Effector memory CD8-positive, alpha-beta T cell (primary cell): ENCODE measurements around the gene PPP2R2D.
"Not testable (repeated sequence)": the region's sequence is repeated elsewhere in the genome, so short reads cannot be mapped to it uniquely, and the experiment has no call there.

Source experiments
- ATAC-seq: fragments of 150-1000 bp; cut with Tn5 transposase; replicated peaks from 2 replicates; pipeline ENCODE4 v1.10.0; 2021; ENCODE audit warnings: mild to moderate bottlenecking, moderate library complexity
- DNase-seq, 3 experiments: peaks; one replicate each; pipeline ENCODE4 v3.0.0; 2021
- H3K27ac Mint-ChIP-seq, 2 donors: one replicate each; pipeline ENCODE4 v1.8.0; 2022; ENCODE audit warnings: mild to moderate bottlenecking in 2 of 2, mixed read lengths in 2 of 2, moderate library complexity in 2 of 2
- H3K27me3 Mint-ChIP-seq, 2 donors: one replicate each; pipeline ENCODE4 v1.8.0; 2022; ENCODE audit warnings: mixed read lengths in 2 of 2
- H3K36me3 Mint-ChIP-seq: one replicate; pipeline ENCODE4 v1.8.0; 2022; ENCODE audit warnings: mild to moderate bottlenecking, moderate library complexity, mixed read lengths; ENCODE audit not compliant: insufficient read depth
- H3K4me1 Mint-ChIP-seq, 2 donors: one replicate each; pipeline ENCODE4 v1.8.0; 2022; ENCODE audit warnings: low read depth in 2 of 2, mixed read lengths in 2 of 2
- H3K4me3 Mint-ChIP-seq, 2 donors: one replicate each; pipeline ENCODE4 v1.8.0; 2022; ENCODE audit warnings: mild to moderate bottlenecking in 2 of 2, mixed read lengths in 2 of 2, moderate library complexity in 2 of 2
- H3K9me3 Mint-ChIP-seq, 2 donors: one replicate each; pipeline ENCODE4 v1.8.0; 2022; ENCODE audit warnings: mixed read lengths in 2 of 2

The PPP2R2D gene

GRCh38 chr10:131872011-131872826, 28.6 kb upstream of the PPP2R2D start:
- Mint-ChIP-seq H3K4me1 (peaks cover 0 to 6% of the 10 kb centered on the region in 2 donors), H3K4me3 (no peak overlapping the region), H3K27ac (no peak overlapping the region), H3K27me3 (peaks cover 34 to 64% of the 10 kb centered on the region in 2 donors), H3K9me3 (no peaks in the 10 kb centered on the region), H3K36me3 (no peaks in the 10 kb centered on the region)
- ATAC-seq (no peak), DNase-seq (no peak)

GRCh38 chr10:131872827-131873375, 27.9 kb upstream of the PPP2R2D start:
- Mint-ChIP-seq H3K27ac (no peak overlapping the region), H3K27me3 (peaks cover 40 to 57% of the 10 kb centered on the region in 2 donors), H3K9me3 (no peaks in the 10 kb centered on the region), H3K4me3 (no peak overlapping the region), H3K36me3 (no peaks in the 10 kb centered on the region), H3K4me1 (peaks cover 0 to 6% of the 10 kb centered on the region in 2 donors)
- DNase-seq (no peak), ATAC-seq (no peak)

DNA sequence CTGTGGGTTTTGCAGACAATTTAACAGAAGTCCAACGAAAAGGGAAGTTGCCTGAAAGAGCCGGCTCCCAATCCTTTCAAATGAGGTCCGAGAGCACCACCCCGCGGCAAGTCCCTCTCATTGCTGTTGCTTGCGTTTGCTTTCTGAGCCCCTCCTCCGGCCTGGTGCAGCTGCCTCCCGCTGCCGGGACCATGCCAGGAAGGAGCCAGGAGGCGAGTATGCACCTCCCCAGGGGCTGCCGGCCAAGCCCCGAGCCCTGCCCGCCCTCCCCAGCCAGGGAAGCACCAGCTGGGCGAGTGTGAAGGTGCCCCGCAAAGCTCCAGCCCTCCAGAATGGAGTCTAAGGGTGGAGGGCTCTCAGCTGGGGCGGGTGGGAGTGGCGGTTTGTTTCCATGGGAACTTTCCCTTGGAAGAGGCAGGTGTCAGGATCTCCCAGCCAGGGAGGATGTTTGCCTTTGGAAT, 25.8 kb upstream of the PPP2R2D start:
- DNase-seq, result peak; percentile 22 to 23 (median 23)
- Mint-ChIP-seq H3K27me3 (peaks cover 50 to 51% of the 10 kb centered on the region in 2 donors), H3K27ac (no peak overlapping the region), H3K4me3 (no peak overlapping the region), H3K9me3 (no peaks in the 10 kb centered on the region), H3K36me3 (no peaks in the 10 kb centered on the region), H3K4me1 (peaks cover 0 to 6% of the 10 kb centered on the region in 2 donors)
- peak; percentile 35 for ATAC-seq

GRCh38 chr10:131875501-131875900, 25.3 kb upstream of the PPP2R2D start:
- no peak for ATAC-seq
- no peaks in the 10 kb centered on the region for H3K9me3 Mint-ChIP-seq
- H3K4me3 Mint-ChIP-seq, result no peak overlapping the region
- no peak for DNase-seq
- no peaks in the 10 kb centered on the region for H3K36me3 Mint-ChIP-seq
- peaks cover 46 to 51% of the 10 kb centered on the region in 2 donors for H3K27me3 Mint-ChIP-seq
- H3K4me1 Mint-ChIP-seq, result peaks cover 0 to 6% of the 10 kb centered on the region in 2 donors
- H3K27ac Mint-ChIP-seq, result no peak overlapping the region

DNA sequence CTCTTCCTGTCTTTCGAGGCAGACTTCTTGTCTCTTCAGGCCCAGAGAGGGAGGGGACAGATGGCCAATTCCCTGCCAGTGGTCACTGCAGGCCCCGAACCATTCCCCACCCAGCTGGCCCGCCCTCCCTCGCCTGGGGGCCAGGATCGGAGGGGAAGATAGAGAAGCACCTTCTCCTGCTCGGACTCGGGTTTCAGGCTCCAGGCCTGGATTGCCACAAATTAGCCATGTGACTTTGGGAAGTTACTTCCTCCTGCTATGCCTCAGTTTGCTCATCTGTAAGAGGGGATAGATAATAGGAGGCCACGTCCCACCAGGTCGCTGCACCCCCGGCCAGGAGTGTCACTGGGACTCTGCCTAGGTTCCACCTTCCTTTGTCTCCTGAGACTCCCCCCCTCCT, 24.8 kb upstream of the PPP2R2D start:
- Mint-ChIP-seq H3K4me3 (no peak overlapping the region), H3K4me1 (peaks cover 0 to 6% of the 10 kb centered on the region in 2 donors), H3K36me3 (no peaks in the 10 kb centered on the region), H3K27ac (no peak overlapping the region), H3K27me3 (peaks cover 41 to 51% of the 10 kb centered on the region in 2 donors), H3K9me3 (no peaks in the 10 kb centered on the region)
- no peak for ATAC-seq
- no peak for DNase-seq

DNA sequence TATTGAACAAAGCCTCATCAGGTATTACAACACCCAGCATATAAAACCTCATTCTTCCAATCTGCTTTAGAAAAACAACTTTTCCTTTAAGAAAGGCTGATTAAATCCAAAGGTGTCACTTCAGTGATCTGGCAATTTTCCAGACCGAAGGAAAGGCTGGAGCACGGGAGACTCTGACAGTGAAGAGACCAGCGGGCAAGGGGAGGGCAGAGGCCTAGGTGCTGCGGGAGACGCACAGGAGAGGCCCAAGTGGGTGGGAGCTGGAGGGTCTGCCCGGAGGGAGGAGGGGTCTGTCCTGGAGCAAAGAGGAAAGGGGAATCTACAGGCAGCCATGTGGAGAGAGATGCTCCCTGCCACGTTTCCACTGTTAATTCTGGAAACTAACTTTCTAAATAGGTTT, 24.3 kb upstream of the PPP2R2D start:
- Mint-ChIP-seq H3K27me3 (peaks cover 36 to 51% of the 10 kb centered on the region in 2 donors), H3K36me3 (no peaks in the 10 kb centered on the region), H3K4me3 (no peak overlapping the region), H3K27ac (no peak overlapping the region), H3K4me1 (peaks cover 0 to 6% of the 10 kb centered on the region in 2 donors), H3K9me3 (no peaks in the 10 kb centered on the region)
- ATAC-seq (no peak), DNase-seq (no peak)

- peaks cover 0 to 5% of the 10 kb centered on the region in 2 donors for H3K4me1 Mint-ChIP-seq
- ATAC-seq (no peak), DNase-seq (no peak)
- no peaks in the 10 kb centered on the region for H3K9me3 Mint-ChIP-seq
- H3K27me3 Mint-ChIP-seq, result peaks cover 0 to 38% of the 10 kb centered on the region in 2 donors
- H3K4me3 Mint-ChIP-seq, result no peak overlapping the region
- no peak overlapping the region for H3K27ac Mint-ChIP-seq
- no peaks in the 10 kb centered on the region for H3K36me3 Mint-ChIP-seq
These were observed 20.7 kb upstream of the PPP2R2D start for GRCh38 chr10:131880016-131880590.

- ATAC-seq, result no peak
- no peaks in the 10 kb centered on the region for H3K9me3 Mint-ChIP-seq
- peaks cover 0 to 35% of the 10 kb centered on the region in 2 donors for H3K27me3 Mint-ChIP-seq
- no peak overlapping the region for H3K27ac Mint-ChIP-seq
- no peak for DNase-seq
- no peak overlapping the region for H3K4me3 Mint-ChIP-seq
- H3K36me3 Mint-ChIP-seq, result no peaks in the 10 kb centered on the region
- H3K4me1 Mint-ChIP-seq, result peaks cover 3 to 5% of the 10 kb centered on the region in 2 donors
These were observed 19.5 kb upstream of the PPP2R2D start for GRCh38 chr10:131881104-131881880.

GRCh38 chr10:131882151-131882550, 18.7 kb upstream of the PPP2R2D start:
- ATAC-seq (no peak), DNase-seq (no peak)
- Mint-ChIP-seq H3K27me3 (peaks cover 0 to 30% of the 10 kb centered on the region in 2 donors), H3K27ac (no peak overlapping the region), H3K36me3 (no peaks in the 10 kb centered on the region), H3K4me3 (no peak overlapping the region), H3K4me1 (peaks cover 3 to 5% of the 10 kb centered on the region in 2 donors), H3K9me3 (no peaks in the 10 kb centered on the region)

DNA sequence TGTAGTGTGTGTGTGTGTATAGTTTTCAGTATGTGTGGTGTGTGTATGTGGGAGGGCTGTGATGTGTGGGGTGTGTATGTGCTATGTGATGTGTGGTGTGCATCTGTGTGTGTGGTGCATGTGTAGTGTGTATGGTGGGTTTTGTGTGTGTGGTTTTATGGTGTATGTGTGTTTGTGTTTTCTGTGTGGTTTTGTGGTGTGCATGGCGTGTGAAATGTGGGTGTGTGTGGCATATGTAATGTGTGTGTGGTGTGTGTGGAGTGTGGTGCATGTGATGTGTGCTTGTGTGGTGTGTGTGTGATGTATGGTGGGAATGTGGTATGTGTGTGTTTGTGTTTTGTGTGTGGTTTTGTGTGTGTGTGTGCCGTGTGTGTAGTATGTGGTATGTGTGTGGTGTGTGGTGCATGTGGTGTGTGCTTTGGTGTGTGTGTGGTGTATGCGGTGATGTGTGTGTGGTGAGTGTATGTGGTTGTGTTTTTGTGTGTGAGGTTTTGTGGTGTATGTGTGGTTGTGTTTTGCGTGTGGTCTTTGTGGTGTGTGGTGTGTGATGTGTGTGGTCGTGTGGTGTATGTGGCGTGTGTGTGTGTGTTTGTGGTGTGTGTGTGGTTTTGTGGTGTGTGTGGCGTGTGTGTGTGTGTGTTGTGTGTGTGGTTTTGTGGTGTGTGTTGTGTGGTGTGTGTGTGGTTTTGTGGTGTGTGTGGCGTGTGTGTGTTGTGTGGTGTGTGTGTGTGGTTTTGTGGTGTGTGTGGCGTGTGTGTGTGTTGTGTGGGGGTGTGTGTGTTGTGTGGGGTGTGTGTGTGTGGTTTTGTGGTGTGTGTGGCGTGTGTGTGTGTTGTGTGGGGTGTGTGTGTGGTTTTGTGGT, 18.0 kb upstream of the PPP2R2D start:
- no peak overlapping the region for H3K27ac Mint-ChIP-seq
- H3K4me3 Mint-ChIP-seq, result no peak overlapping the region
- DNase-seq, result no peak
- H3K36me3 Mint-ChIP-seq, result no peaks in the 10 kb centered on the region
- no peaks in the 10 kb centered on the region for H3K9me3 Mint-ChIP-seq
- peak; percentile 7 for ATAC-seq
- H3K27me3 Mint-ChIP-seq, result peaks cover 0 to 23% of the 10 kb centered on the region in 2 donors
- peaks cover 3 to 5% of the 10 kb centered on the region in 2 donors for H3K4me1 Mint-ChIP-seq

DNA sequence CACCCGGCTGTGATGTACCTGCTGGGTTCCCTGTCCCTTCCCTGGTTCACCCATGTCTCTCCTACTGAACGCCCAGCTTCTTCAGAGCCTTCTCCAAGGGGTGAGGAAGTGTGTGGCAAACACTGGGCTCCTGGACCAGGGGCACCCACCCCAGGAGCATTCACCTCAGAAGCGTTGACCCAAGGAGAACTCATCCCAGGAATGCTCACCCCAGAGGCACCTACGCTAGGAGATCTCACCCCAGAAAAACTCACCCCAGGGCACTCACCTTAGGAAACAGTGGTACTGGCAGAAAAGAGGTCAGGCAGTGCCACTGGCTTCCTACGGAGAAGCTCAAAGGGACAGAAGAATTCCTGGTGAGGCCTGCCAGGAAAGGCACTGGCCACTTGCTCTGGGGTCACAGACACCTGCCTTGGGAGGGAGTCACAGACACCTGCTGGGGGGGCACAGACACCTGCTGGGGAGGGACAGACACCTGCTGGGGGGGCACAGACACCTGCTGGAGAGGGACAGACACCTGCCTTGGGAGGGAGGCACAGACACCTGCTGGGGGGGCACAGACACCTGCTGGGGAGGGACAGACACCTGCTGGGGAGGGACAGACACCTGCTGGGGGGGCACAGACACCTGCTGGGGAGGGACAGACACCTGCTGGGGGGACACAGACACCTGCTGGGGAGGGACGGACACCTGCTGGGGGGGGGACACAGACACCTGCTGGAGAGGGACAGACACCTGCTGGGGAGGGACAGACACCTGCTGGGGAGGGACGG, 17.0 kb upstream of the PPP2R2D start:
- not testable (repeated sequence) for H3K4me1 Mint-ChIP-seq, ATAC-seq, DNase-seq, H3K9me3 Mint-ChIP-seq, H3K36me3 Mint-ChIP-seq, H3K4me3 Mint-ChIP-seq, H3K27ac Mint-ChIP-seq
- H3K27me3 Mint-ChIP-seq, result peaks cover 0 to 13% of the 10 kb centered on the region in 2 donors
